Measurements from ENCODE around the gene MMRN1.

The MMRN1 gene

DNA sequence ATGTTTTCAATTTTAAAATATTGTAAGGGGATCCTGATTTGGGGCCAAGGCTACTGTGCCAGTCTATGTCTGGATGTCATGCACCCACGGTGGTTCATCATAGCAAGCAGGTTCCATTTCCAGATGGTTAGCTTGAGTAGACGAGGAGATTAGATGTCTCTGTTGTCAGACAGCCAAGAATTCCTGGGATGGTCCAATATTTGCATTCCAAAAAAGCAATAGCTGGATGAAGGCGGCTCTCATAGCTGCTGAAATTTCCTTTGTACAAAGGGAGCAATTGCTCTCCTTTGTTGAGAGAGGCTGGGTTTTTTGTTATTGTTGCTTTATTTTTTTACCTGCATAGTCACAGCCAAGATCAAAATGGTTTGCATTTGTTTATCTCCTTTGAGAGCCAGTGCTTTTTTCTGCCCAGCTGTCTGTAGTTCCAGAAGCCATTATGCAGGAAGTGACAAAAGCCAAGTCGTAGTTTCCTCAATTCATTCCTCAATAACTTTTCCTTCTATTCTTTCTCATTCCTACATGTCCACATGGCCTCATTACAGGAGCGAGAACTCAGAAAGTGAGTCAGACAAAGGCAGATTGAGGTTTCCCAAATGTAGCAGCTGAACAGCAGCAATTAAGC, 107.9 kb downstream of the MMRN1 start:
- in situ Hi-C loops (cut with HindIII; ENCODE audit: low sequenced_read_pairs) = no loop called here
- TF ChIP-seq, protein P1, sequence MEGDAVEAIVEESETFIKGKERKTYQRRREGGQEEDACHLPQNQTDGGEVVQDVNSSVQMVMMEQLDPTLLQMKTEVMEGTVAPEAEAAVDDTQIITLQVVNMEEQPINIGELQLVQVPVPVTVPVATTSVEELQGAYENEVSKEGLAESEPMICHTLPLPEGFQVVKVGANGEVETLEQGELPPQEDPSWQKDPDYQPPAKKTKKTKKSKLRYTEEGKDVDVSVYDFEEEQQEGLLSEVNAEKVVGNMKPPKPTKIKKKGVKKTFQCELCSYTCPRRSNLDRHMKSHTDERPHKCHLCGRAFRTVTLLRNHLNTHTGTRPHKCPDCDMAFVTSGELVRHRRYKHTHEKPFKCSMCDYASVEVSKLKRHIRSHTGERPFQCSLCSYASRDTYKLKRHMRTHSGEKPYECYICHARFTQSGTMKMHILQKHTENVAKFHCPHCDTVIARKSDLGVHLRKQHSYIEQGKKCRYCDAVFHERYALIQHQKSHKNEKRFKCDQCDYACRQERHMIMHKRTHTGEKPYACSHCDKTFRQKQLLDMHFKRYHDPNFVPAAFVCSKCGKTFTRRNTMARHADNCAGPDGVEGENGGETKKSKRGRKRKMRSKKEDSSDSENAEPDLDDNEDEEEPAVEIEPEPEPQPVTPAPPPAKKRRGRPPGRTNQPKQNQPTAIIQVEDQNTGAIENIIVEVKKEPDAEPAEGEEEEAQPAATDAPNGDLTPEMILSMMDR (IDR thresholded peaks at IDR 0.05; ENCODE audit: low read depth, low read length) = no peak
- DNase-seq (ENCODE audit: low read depth, low spot score) = no peak
- no peak overlapping the region for H3K4me3 ChIP-seq (ENCODE audit: low read depth, low read length)
